OCI-LY7 (cell line): ENCODE data around the gene PTPRO. TPM values are rescaled to one million over a fixed set of nuclear protein-coding genes. Genes with fewer than 3 reads are reported as not detected.

Source experiments
- BruUV-seq: library from RNA; stranded (reverse); fragments of 400-500 nt; replicated peaks from 2 replicates; lab custom pipeline; 2021; lab: Mats Ljungman, UMichigan
- CTCF ChIA-PET: fragments of 300-600 bp; sonication (Branson Sonifier 250); formaldehyde crosslinking; loops from one replicate; lab custom pipeline; 2022; ENCODE audit warnings: antibody characterized with exemption; ENCODE audit not compliant: unreplicated experiment; lab: Charles Lee
- POLR2A ChIA-PET: fragments of 300-600 bp; sonication (Branson Sonifier 250); formaldehyde crosslinking; loops from one replicate; lab custom pipeline; 2022; ENCODE audit warnings: antibody characterized with exemption; lab: Charles Lee
- DNase-seq: peaks from one replicate; pipeline ENCODE4 v3.0.0-alpha.2; 2015; ENCODE audit warnings: low spot score
- H2AFZ ChIP-seq: fragments of 200-600 bp; sonication (generic), shearing (Covaris generic); 2 replicates; pipeline ENCODE4 v1.6.1; 2014; ENCODE audit warnings: mild to moderate bottlenecking, antibody characterized with exemption, low read length, moderate library complexity
- H3K27ac ChIP-seq: fragments of 200-600 bp; sonication (generic); 2 replicates; pipeline ENCODE4 v1.5.1; 2014; ENCODE audit warnings: mixed run types, low read depth, mild to moderate bottlenecking, moderate library complexity, low read length, inconsistent platforms; ENCODE audit not compliant: poor library complexity, severe bottlenecking
- H3K36me3 ChIP-seq: fragments of 200-600 bp; sonication (generic); 2 replicates; pipeline ENCODE4 v1.6.1; 2014; ENCODE audit warnings: mild to moderate bottlenecking, antibody characterized with exemption, low read length, moderate library complexity, mixed read lengths; ENCODE audit not compliant: insufficient read depth
- H3K4me1 ChIP-seq: fragments of 200-600 bp; sonication (generic); 2 replicates; pipeline ENCODE4 v1.5.1; 2014; ENCODE audit warnings: mild to moderate bottlenecking, low read length; ENCODE audit not compliant: insufficient read depth, poor library complexity, severe bottlenecking
- H3K4me2 ChIP-seq: fragments of 200-600 bp; sonication (generic); 2 replicates; pipeline ENCODE4 v1.6.1; 2014; ENCODE audit warnings: mild to moderate bottlenecking, low read length
- H3K4me3 ChIP-seq: fragments of 200-600 bp; sonication (generic); 2 replicates; pipeline ENCODE4 v1.5.1; 2014; ENCODE audit warnings: mild to moderate bottlenecking, low read depth, low read length; ENCODE audit not compliant: poor library complexity, severe bottlenecking
- H3K79me2 ChIP-seq: fragments of 200-600 bp; sonication (generic); 2 replicates; pipeline ENCODE4 v1.6.1; 2016; ENCODE audit warnings: low read depth, mild to moderate bottlenecking, low read length, moderate library complexity, mixed read lengths; ENCODE audit not compliant: insufficient read depth
- H3K9me2 ChIP-seq: fragments of 200-600 bp; sonication (generic); 2 replicates; pipeline ENCODE4 v1.6.1; 2016; ENCODE audit warnings: mild to moderate bottlenecking, low read length, mixed read lengths; ENCODE audit not compliant: insufficient read depth
- H3K9me3 ChIP-seq: fragments of 200-600 bp; sonication (generic); 2 replicates; pipeline ENCODE4 v1.6.1; 2014; ENCODE audit warnings: mild to moderate bottlenecking, mixed run types, low read length, mixed read lengths
- H4K20me1 ChIP-seq: fragments of 200-600 bp; sonication (generic); 2 replicates; pipeline ENCODE4 v1.6.1; 2014; ENCODE audit warnings: mild to moderate bottlenecking, antibody characterized with exemption, low read length, moderate library complexity, mixed read lengths; ENCODE audit not compliant: insufficient read depth
- CTCF ChIP-seq: fragments of 200-600 bp; sonication (generic); conservative IDR thresholded peaks from 2 replicates; pipeline ENCODE4 v1.5.1; 2014; ENCODE audit warnings: mild to moderate bottlenecking, antibody characterized with exemption, low read length, moderate library complexity, mixed read lengths
- EZH2phosphoT487 ChIP-seq: fragments of 200-600 bp; sonication (generic); IDR thresholded peaks from 2 replicates; pipeline ENCODE4 v1.6.1; 2018; ENCODE audit warnings: low read depth, borderline replicate concordance, mild to moderate bottlenecking, mixed run types, antibody characterized with exemption, low read length, moderate library complexity, mixed read lengths
- intact Hi-C: fragments of 100-400 bp; cut with micrococcal nuclease; formaldehyde crosslinking; loops from one replicate; pipeline ENCODE4 v1.10.0; 2022; ENCODE audit not compliant: unreplicated experiment
- total RNA-seq, 2 experiments: library from RNA; depleted of rRNA in 1 of 2; stranded (reverse); fragments of >200 nt in 1 of 2; shearing (Covaris generic) in 1 of 2; gene quantifications; 2 replicates each; pipeline ENCODE4 v1.2.3, GENCODE V29; 2014 to 2022

PTPRO gene
- total RNA-seq, 2 experiments from 2014 or later: 0.06 to 0.23 TPM

GRCh38 chr12:15306605-15307004, 15.7 kb upstream of the PTPRO start:
- TF ChIP-seq CTCF: no peak
- no peak for TF ChIP-seq EZH2phosphoT487
- no TSS peak for BruUV-seq
- no peak overlapping the region for H3K4me2 ChIP-seq

GRCh38 chr12:15307079-15307478, 15.2 kb upstream of the PTPRO start:
- ChIA-PET CTCF (no interaction called here), POLR2A (no interaction called here)
- no peak overlapping the region for H3K4me3 ChIP-seq
- BruUV-seq: no TSS peak
- no peaks in the 10 kb centered on the region for H3K4me1 ChIP-seq
- H4K20me1 ChIP-seq: no peaks in the 10 kb centered on the region
- no peaks in the 10 kb centered on the region for H3K9me2 ChIP-seq
- no peak overlapping the region for H3K27ac ChIP-seq
- no peak for TF ChIP-seq EZH2phosphoT487
- TF ChIP-seq CTCF: no peak
- H3K79me2 ChIP-seq: no peaks in the 10 kb centered on the region
- H3K9me3 ChIP-seq: no peaks in the 10 kb centered on the region
- H3K4me2 ChIP-seq: no peak overlapping the region
- H2AFZ ChIP-seq: no peak overlapping the region
- DNase-seq: no peak
- no peaks in the 10 kb centered on the region for H3K36me3 ChIP-seq
- intact Hi-C loops: no loop called here

More at GRCh38 chr12:15306605-15307004, 15.7 kb upstream of the PTPRO start:
- H3K36me3 ChIP-seq: no peaks in the 10 kb centered on the region
- intact Hi-C loops: no loop called here
- no peak overlapping the region for H2AFZ ChIP-seq
- H3K79me2 ChIP-seq: no peaks in the 10 kb centered on the region
- POLR2A ChIA-PET: no interaction called here
- no peaks in the 10 kb centered on the region for H4K20me1 ChIP-seq
- no peaks in the 10 kb centered on the region for H3K4me1 ChIP-seq
- CTCF ChIA-PET: no interaction called here
- no peaks in the 10 kb centered on the region for H3K9me3 ChIP-seq
- no peak overlapping the region for H3K4me3 ChIP-seq
- no peak for DNase-seq
- H3K27ac ChIP-seq: no peak overlapping the region
- H3K9me2 ChIP-seq: no peaks in the 10 kb centered on the region

- Histone ChIP-seq H3K79me2 (no peaks in the 10 kb centered on the region), H3K27ac (no peak overlapping the region), H3K4me2 (no peak overlapping the region), H2AFZ (no peak overlapping the region), H3K36me3 (no peaks in the 10 kb centered on the region), H3K9me2 (no peaks in the 10 kb centered on the region), H3K4me3 (no peak overlapping the region), H3K4me1 (no peaks in the 10 kb centered on the region), H4K20me1 (no peaks in the 10 kb centered on the region), H3K9me3 (no peaks in the 10 kb centered on the region)
- ChIA-PET POLR2A (interaction anchor here (0.7 to 1.4 kb wide), 2 partner anchors 14 to 47 kb away, joined by 3 read pairs; no protein-coding TSS in a partner anchor), CTCF (no interaction called here)
- TF ChIP-seq CTCF (no peak), EZH2phosphoT487 (no peak)
- BruUV-seq: no TSS peak
- intact Hi-C loops: no loop called here
- DNase-seq: no peak
Measured at GRCh38 chr12:15318841-15319240, 3.5 kb upstream of the PTPRO start.
